Astrocyte (in vitro differentiated cells and primary cell): ENCODE measurements around the gene SPRTN. TPM values are rescaled to one million over a fixed set of nuclear protein-coding genes. Genes with fewer than 3 reads are reported as not detected.

Experiments used
- DNase-seq: peaks from one replicate; pipeline ENCODE4 v3.0.0-alpha.2; 2010; ENCODE audit warnings: low read depth
- FAIRE-seq: peaks from 2 replicates; lab custom pipeline; 2011; peaks lifted over from hg19 to GRCh38; lab: Jason Lieb, UNC
- H2AFZ ChIP-seq: 2 replicates; pipeline ENCODE4 v1.6.0; 2012; ENCODE audit warnings: low read depth, low read length, inconsistent platforms
- H3K27ac ChIP-seq: 2 replicates; pipeline ENCODE4 v1.5.1; 2011; ENCODE audit warnings: low read depth, low read length, inconsistent platforms
- H3K27me3 ChIP-seq: 2 replicates; pipeline ENCODE4 v1.6.0; 2011; ENCODE audit warnings: low read length, inconsistent platforms; ENCODE audit not compliant: insufficient read depth
- H3K36me3 ChIP-seq: 2 replicates; pipeline ENCODE4 v1.5.1; 2011; ENCODE audit warnings: low read length, inconsistent platforms; ENCODE audit not compliant: insufficient read depth
- H3K4me1 ChIP-seq: 2 replicates; pipeline ENCODE4 v1.5.1; 2011; ENCODE audit warnings: low read length, inconsistent platforms; ENCODE audit not compliant: insufficient read depth
- H3K4me2 ChIP-seq: 2 replicates; pipeline ENCODE4 v1.6.0; 2012; ENCODE audit warnings: low read length, inconsistent platforms
- H3K4me3 ChIP-seq: 2 replicates; pipeline ENCODE4 v1.5.1; 2011; ENCODE audit warnings: low read depth, mild to moderate bottlenecking, low read length, inconsistent platforms; ENCODE audit not compliant: insufficient read depth
- H3K79me2 ChIP-seq: 2 replicates; pipeline ENCODE4 v1.6.0; 2012; ENCODE audit warnings: mild to moderate bottlenecking, low read length, inconsistent platforms; ENCODE audit not compliant: insufficient read depth
- H3K9ac ChIP-seq: 2 replicates; pipeline ENCODE4 v1.6.0; 2012; ENCODE audit warnings: mild to moderate bottlenecking, low read length, inconsistent platforms
- H3K9me3 ChIP-seq: 2 replicates; pipeline ENCODE4 v1.5.1; 2012; ENCODE audit warnings: low read depth, mild to moderate bottlenecking, low read length, inconsistent platforms; ENCODE audit not compliant: insufficient read depth
- H4K20me1 ChIP-seq: 2 replicates; pipeline ENCODE4 v1.6.0; 2012; ENCODE audit warnings: low read length, inconsistent platforms; ENCODE audit not compliant: insufficient read depth
- H3K27ac Mint-ChIP-seq: one replicate; pipeline ENCODE4 v1.8.0; 2021; ENCODE audit warnings: mild to moderate bottlenecking, mixed read lengths; ENCODE audit not compliant: unreplicated experiment
- H3K27me3 Mint-ChIP-seq: one replicate; pipeline ENCODE4 v1.8.0; 2021; ENCODE audit warnings: low read depth, mixed read lengths; ENCODE audit not compliant: unreplicated experiment
- H3K36me3 Mint-ChIP-seq: one replicate; pipeline ENCODE4 v1.8.0; 2021; ENCODE audit warnings: low read depth, mixed read lengths; ENCODE audit not compliant: unreplicated experiment
- H3K4me1 Mint-ChIP-seq: one replicate; pipeline ENCODE4 v1.8.0; 2021; ENCODE audit warnings: low read depth, mixed read lengths; ENCODE audit not compliant: unreplicated experiment
- H3K4me3 Mint-ChIP-seq: one replicate; pipeline ENCODE4 v1.8.0; 2021; ENCODE audit warnings: mild to moderate bottlenecking, moderate library complexity, mixed read lengths; ENCODE audit not compliant: unreplicated experiment
- H3K9me3 Mint-ChIP-seq: one replicate; pipeline ENCODE4 v1.8.0; 2021; ENCODE audit warnings: mild to moderate bottlenecking, mixed read lengths; ENCODE audit not compliant: unreplicated experiment
- EZH2 ChIP-seq: IDR thresholded peaks from 2 replicates; pipeline ENCODE4 v1.6.1; 2012; ENCODE audit warnings: mild to moderate bottlenecking, low read length, inconsistent platforms; ENCODE audit not compliant: insufficient read depth
- total RNA-seq: library from RNA; stranded (reverse); gene quantifications from 2 replicates; pipeline ENCODE4 v1.2.1, GENCODE V29; 2021
- TF ChIP-seq, protein P1 (sequence below): IDR thresholded peaks from 2 replicates; pipeline ENCODE4 v1.5.1; 2011; ENCODE audit warnings: low read depth, mild to moderate bottlenecking, inconsistent platforms, low read length, moderate library complexity; ENCODE audit not compliant: insufficient read depth

Gene SPRTN
- total RNA-seq, 1 donor from 2014 or later = 13.6 TPM

DNA sequence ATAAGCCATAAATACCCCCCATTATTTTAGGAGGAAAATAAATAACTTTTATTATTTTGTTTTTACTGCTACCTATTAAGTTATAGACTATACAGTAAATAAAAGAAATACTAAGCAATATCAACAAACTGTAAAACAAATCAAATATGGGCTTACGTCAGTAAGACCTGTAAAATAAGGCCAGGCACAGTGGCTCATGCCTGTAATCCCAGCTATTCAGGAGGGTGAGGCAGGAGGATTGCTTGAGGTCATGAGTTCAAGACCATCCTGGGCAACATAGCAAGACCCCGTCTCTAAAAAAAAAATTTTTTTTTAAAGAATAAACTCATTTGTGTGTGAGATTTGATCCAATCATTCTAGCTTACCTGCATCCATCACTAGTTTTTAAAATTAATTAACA is 66.2 kb downstream of the SPRTN start:
- FAIRE-seq (no peak), DNase-seq (no peak)
- H3K27ac ChIP-seq = no peak overlapping the region
- H3K36me3 ChIP-seq = no peaks in the 10 kb centered on the region
- H3K27me3 ChIP-seq = no peaks in the 10 kb centered on the region
- TF ChIP-seq EZH2 = no peak
- TF ChIP-seq, protein P1, sequence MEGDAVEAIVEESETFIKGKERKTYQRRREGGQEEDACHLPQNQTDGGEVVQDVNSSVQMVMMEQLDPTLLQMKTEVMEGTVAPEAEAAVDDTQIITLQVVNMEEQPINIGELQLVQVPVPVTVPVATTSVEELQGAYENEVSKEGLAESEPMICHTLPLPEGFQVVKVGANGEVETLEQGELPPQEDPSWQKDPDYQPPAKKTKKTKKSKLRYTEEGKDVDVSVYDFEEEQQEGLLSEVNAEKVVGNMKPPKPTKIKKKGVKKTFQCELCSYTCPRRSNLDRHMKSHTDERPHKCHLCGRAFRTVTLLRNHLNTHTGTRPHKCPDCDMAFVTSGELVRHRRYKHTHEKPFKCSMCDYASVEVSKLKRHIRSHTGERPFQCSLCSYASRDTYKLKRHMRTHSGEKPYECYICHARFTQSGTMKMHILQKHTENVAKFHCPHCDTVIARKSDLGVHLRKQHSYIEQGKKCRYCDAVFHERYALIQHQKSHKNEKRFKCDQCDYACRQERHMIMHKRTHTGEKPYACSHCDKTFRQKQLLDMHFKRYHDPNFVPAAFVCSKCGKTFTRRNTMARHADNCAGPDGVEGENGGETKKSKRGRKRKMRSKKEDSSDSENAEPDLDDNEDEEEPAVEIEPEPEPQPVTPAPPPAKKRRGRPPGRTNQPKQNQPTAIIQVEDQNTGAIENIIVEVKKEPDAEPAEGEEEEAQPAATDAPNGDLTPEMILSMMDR = no peak
- peaks cover 11% of the 10 kb centered on the region for H4K20me1 ChIP-seq
- peaks cover 8% of the 10 kb centered on the region for H3K4me1 Mint-ChIP-seq
- H3K79me2 ChIP-seq = peaks cover 78% of the 10 kb centered on the region
- no peak overlapping the region for H3K4me3 Mint-ChIP-seq
- H3K36me3 Mint-ChIP-seq = no peaks in the 10 kb centered on the region
- no peak overlapping the region for H3K4me3 ChIP-seq
- H3K9me3 Mint-ChIP-seq = no peaks in the 10 kb centered on the region
- H3K4me1 ChIP-seq = peaks cover 13% of the 10 kb centered on the region
- no peak overlapping the region for H3K27ac Mint-ChIP-seq
- H3K9ac ChIP-seq = no peak overlapping the region
- H3K9me3 ChIP-seq = no peaks in the 10 kb centered on the region
- no peaks in the 10 kb centered on the region for H3K27me3 Mint-ChIP-seq
- H3K4me2 ChIP-seq = no peak overlapping the region
- H2AFZ ChIP-seq = no peak overlapping the region

Other genes with a start within 250 kb of the SPRTN start
- gene TRIM67, start 176.2 kb upstream of the SPRTN start, total RNA-seq = 0.89 and 1.1 TPM in 2 replicates
- 32.5 and 34.9 TPM in 2 replicates for gene GNPAT, start 97.1 kb upstream of the SPRTN start, total RNA-seq
- gene EXOC8, start 441 bp upstream of the SPRTN start, total RNA-seq = 14.7 and 15.2 TPM in 2 replicates
- gene EGLN1, start 84.0 kb downstream of the SPRTN start, total RNA-seq = 34.5 and 35.5 TPM in 2 replicates
- gene TSNAX, start 190.4 kb downstream of the SPRTN start, total RNA-seq = 40.9 and 43.5 TPM in 2 replicates